HG03280 (cell line): Measurements from ENCODE around the gene MEIOC.
"Not testable (repeated sequence)": the region's sequence is repeated elsewhere in the genome, so short reads cannot be mapped to it uniquely, and the experiment has no call there.

ENCODE experiments used
- ATAC-seq: cut with Tn5 transposase; IDR thresholded peaks from one replicate; pipeline ENCODE4 v1.9.1; 2021; ENCODE audit warnings: mild to moderate bottlenecking, moderate library complexity; ENCODE audit not compliant: unreplicated experiment

MEIOC gene

GRCh38 chr17:44646280-44646679 is 10.0 kb upstream of the MEIOC start:
- no peak for ATAC-seq

GRCh38 chr17:44647736-44648135 is 8.5 kb upstream of the MEIOC start:
- no peak for ATAC-seq

GRCh38 chr17:44648963-44649362 is 7.3 kb upstream of the MEIOC start:
- ATAC-seq = no peak

GRCh38 chr17:44651228-44651627 is 5.0 kb upstream of the MEIOC start:
- no peak for ATAC-seq

GRCh38 chr17:44652727-44653126 is 3.5 kb upstream of the MEIOC start:
- ATAC-seq = no peak

- no peak for ATAC-seq
Measured at GRCh38 chr17:44653384-44653783, 2.9 kb upstream of the MEIOC start.

GRCh38 chr17:44653954-44654353 is 2.3 kb upstream of the MEIOC start:
- ATAC-seq = no peak

GRCh38 chr17:44661835-44662234 is 5.6 kb downstream of the MEIOC start:
- no peak for ATAC-seq

GRCh38 chr17:44663095-44663494 is 6.8 kb downstream of the MEIOC start:
- no peak for ATAC-seq

- no peak for ATAC-seq
Measured at GRCh38 chr17:44664867-44665266, 8.6 kb downstream of the MEIOC start.

- no peak for ATAC-seq
Measured at GRCh38 chr17:44666006-44666405, 9.7 kb downstream of the MEIOC start.

- no peak for ATAC-seq
Measured at GRCh38 chr17:44672479-44673093, 16.3 kb downstream of the MEIOC start.

GRCh38 chr17:44673893-44674292 is 17.6 kb downstream of the MEIOC start:
- ATAC-seq = no peak

GRCh38 chr17:44677136-44677535 is 20.9 kb downstream of the MEIOC start:
- no peak for ATAC-seq

- not testable (repeated sequence) for ATAC-seq
Measured at GRCh38 chr17:44683303-44683702, 27.0 kb downstream of the MEIOC start.

GRCh38 chr17:44687756-44688155 is 31.5 kb downstream of the MEIOC start:
- ATAC-seq = no peak

GRCh38 chr17:44688200-44688599 is 31.9 kb downstream of the MEIOC start:
- no peak for ATAC-seq

GRCh38 chr17:44688675-44689476 is 32.6 kb downstream of the MEIOC start:
- ATAC-seq = peak; percentile 6

- peak; percentile 92 for ATAC-seq
Measured at GRCh38 chr17:44689477-44690217, 33.4 kb downstream of the MEIOC start, which contains the start of gene CCDC43. Gene CCDC43 (minus strand): TSS chr17:44689776. CDS start chr17:44689753, 23 bp downstream.

GRCh38 chr17:44690746-44691306 is 34.6 kb downstream of the MEIOC start:
- not testable (repeated sequence) for ATAC-seq

GRCh38 chr17:44693609-44694008 is 37.3 kb downstream of the MEIOC start:
- no peak for ATAC-seq
